Kidney epithelial cell (primary cell): ENCODE measurements around the gene RHBDD3. TPM values are rescaled to one million over a fixed set of nuclear protein-coding genes. Genes with fewer than 3 reads are reported as not detected.

Experiments used
- DNase-seq: peaks from one replicate; pipeline ENCODE4 v3.0.0-alpha.2; 2010; ENCODE audit warnings: low read depth
- H3K27me3 ChIP-seq: 2 replicates; pipeline ENCODE4 v1.6.0; 2011; ENCODE audit warnings: low read length; ENCODE audit not compliant: control insufficient read depth, insufficient read depth
- H3K36me3 ChIP-seq: 2 replicates; pipeline ENCODE4 v1.5.1; 2011; ENCODE audit warnings: low read length; ENCODE audit not compliant: control insufficient read depth, insufficient read depth
- H3K4me3 ChIP-seq: 2 replicates; pipeline ENCODE4 v1.5.1; 2011; ENCODE audit warnings: low read depth, mild to moderate bottlenecking, control low read depth, low read length
- CTCF ChIP-seq: IDR thresholded peaks from 2 replicates; pipeline ENCODE4 v1.5.1; 2011; ENCODE audit warnings: mild to moderate bottlenecking, moderate library complexity, low read length, control low read depth, inconsistent platforms; ENCODE audit not compliant: insufficient read depth, poor library complexity, severe bottlenecking
- total RNA-seq: library from RNA; depleted of rRNA; stranded (reverse); fragments of >200 nt; gene quantifications from 2 replicates; pipeline ENCODE4 v1.2.3, GENCODE V29; 2015

The RHBDD3 gene
- total RNA-seq, 1 donor from 2014 or later = 51.8 TPM

GRCh38 chr22:29291215-29291614 lies 23.4 kb upstream of the RHBDD3 start:
- no peak for TF ChIP-seq CTCF
- no peaks in the 10 kb centered on the region for H3K36me3 ChIP-seq
- no peak for DNase-seq
- H3K27me3 ChIP-seq = no peaks in the 10 kb centered on the region
- H3K4me3 ChIP-seq = no peak overlapping the region

GRCh38 chr22:29290061-29290460 lies 22.3 kb upstream of the RHBDD3 start:
- TF ChIP-seq CTCF = no peak
- DNase-seq = no peak
- H3K4me3 ChIP-seq = no peak overlapping the region
- no peaks in the 10 kb centered on the region for H3K27me3 ChIP-seq
- no peaks in the 10 kb centered on the region for H3K36me3 ChIP-seq

- TF ChIP-seq CTCF = no peak
- Histone ChIP-seq H3K36me3 (no peaks in the 10 kb centered on the region), H3K4me3 (no peak overlapping the region), H3K27me3 (no peaks in the 10 kb centered on the region)
- DNase-seq = no peak
These were observed 21.1 kb upstream of the RHBDD3 start for GRCh38 chr22:29288837-29289236.

GRCh38 chr22:29284196-29284595 lies 16.4 kb upstream of the RHBDD3 start:
- no peaks in the 10 kb centered on the region for H3K27me3 ChIP-seq
- TF ChIP-seq CTCF = no peak
- no peak overlapping the region for H3K4me3 ChIP-seq
- no peaks in the 10 kb centered on the region for H3K36me3 ChIP-seq
- no peak for DNase-seq

- Histone ChIP-seq H3K27me3 (no peaks in the 10 kb centered on the region), H3K4me3 (no peak overlapping the region), H3K36me3 (peaks cover 3% of the 10 kb centered on the region)
- no peak for DNase-seq
- no peak for TF ChIP-seq CTCF
These were observed 10.1 kb upstream of the RHBDD3 start for GRCh38 chr22:29277927-29278326.

- Histone ChIP-seq H3K27me3 (no peaks in the 10 kb centered on the region), H3K36me3 (peaks cover 3% of the 10 kb centered on the region), H3K4me3 (no peak overlapping the region)
- no peak for DNase-seq
- TF ChIP-seq CTCF = no peak
These were observed 8.2 kb upstream of the RHBDD3 start for GRCh38 chr22:29275819-29276565.
